GF-D8 (cell line): ENCODE measurements around the gene UTS2R.
"Not testable (repeated sequence)": the region's sequence is repeated elsewhere in the genome, so short reads cannot be mapped to it uniquely, and the experiment has no call there.

Source experiments
- DNase-seq: peaks from one replicate; lab custom pipeline; 2025; lab: John Stamatoyannopoulos, UW

UTS2R gene

GRCh38 chr17:82408938-82409318 lies 37.4 kb downstream of the UTS2R start:
- no peak for DNase-seq

GRCh38 chr17:82410014-82410716 lies 38.6 kb downstream of the UTS2R start:
- DNase-seq: no peak

GRCh38 chr17:82411396-82412053 lies 40.0 kb downstream of the UTS2R start:
- DNase-seq: no peak

GRCh38 chr17:82412081-82412480 lies 40.5 kb downstream of the UTS2R start:
- not testable (repeated sequence) for DNase-seq

- DNase-seq: no peak
Measured at GRCh38 chr17:82412535-82413520, 41.3 kb downstream of the UTS2R start.

- DNase-seq: no peak
Measured at GRCh38 chr17:82414548-82415281, 43.1 kb downstream of the UTS2R start.

GRCh38 chr17:82415336-82415735 lies 43.8 kb downstream of the UTS2R start:
- no peak for DNase-seq

- no peak for DNase-seq
Measured at GRCh38 chr17:82415786-82416185, 44.2 kb downstream of the UTS2R start.

- no peak for DNase-seq
Measured at GRCh38 chr17:82416264-82416663, 44.7 kb downstream of the UTS2R start.

- no peak for DNase-seq
Measured at GRCh38 chr17:82416771-82417170, 45.2 kb downstream of the UTS2R start.

- DNase-seq: peak; percentile 24
Measured at GRCh38 chr17:82418001-82418986, 46.7 kb downstream of the UTS2R start, which contains the start of the genes HEXD and OGFOD3. HEXD (plus strand) TSS chr17:82418347; CDS start chr17:82419800, 1,453 bp downstream. OGFOD3 (minus strand) TSS chr17:82418586; CDS start chr17:82418485, 101 bp downstream.

- DNase-seq: no peak
Measured at GRCh38 chr17:82419540-82419939, 48.0 kb downstream of the UTS2R start.

GRCh38 chr17:82424001-82424862 lies 52.7 kb downstream of the UTS2R start:
- DNase-seq: no peak

- DNase-seq: no peak
Measured at GRCh38 chr17:82424863-82425159, 53.2 kb downstream of the UTS2R start.
